Measurements from ENCODE around the gene TMEM69. TPM values are rescaled to one million over a fixed set of nuclear protein-coding genes. Genes with fewer than 3 reads are reported as not detected.
"Not testable (repeated sequence)": the region's sequence is repeated elsewhere in the genome, so short reads cannot be mapped to it uniquely, and the experiment has no call there.

TMEM69 gene
- total RNA-seq, 4 donors from 2014 or later, result 13.8 to 27.7 (median 19.3) TPM

- no peaks in the 10 kb centered on the region for H3K4me1 ChIP-seq
- TF ChIP-seq CTCF (IDR thresholded peaks at IDR 0.05) (no peak), POLR2AphosphoS5 (IDR thresholded peaks at IDR 0.05) (no peak), EP300 (IDR thresholded peaks at IDR 0.05) (no peak), POLR2A (IDR thresholded peaks at IDR 0.05) (no peak)
Observed at GRCh38 chr1:45723248-45723930, 35.4 kb downstream of the TMEM69 start.

GRCh38 chr1:45726007-45726406 is 38.0 kb downstream of the TMEM69 start:
- not testable (repeated sequence) for H3K9me3 ChIP-seq; H3K4me1 ChIP-seq; H3K27ac ChIP-seq; H3K4me3 ChIP-seq; DNase-seq (ENCODE audit: low spot score in 2 of 2); H3K27me3 ChIP-seq
- 98% methylated on average over 9 of the region's 9 CpGs for WGBS
- H3K36me3 ChIP-seq, result peaks cover 26% of the 10 kb centered on the region

More at GRCh38 chr1:45723248-45723930, 35.4 kb downstream of the TMEM69 start:
- Histone ChIP-seq H3K9me3 (no peaks in the 10 kb centered on the region), H3K27me3 (no peaks in the 10 kb centered on the region), H3K27ac (no peak overlapping the region), H3K4me3 (no peak overlapping the region), H3K36me3 (peaks cover 23% of the 10 kb centered on the region)
- no peak for DNase-seq (ENCODE audit: low spot score in 2 of 2)

GRCh38 chr1:45730075-45730779 is 42.2 kb downstream of the TMEM69 start:
- H3K27me3 ChIP-seq, result no peaks in the 10 kb centered on the region
- WGBS, result 58% methylated on average over 3 of the region's 3 CpGs
- DNase-seq (ENCODE audit: low spot score in 2 of 2), result no peak
- no peak overlapping the region for H3K27ac ChIP-seq
- H3K4me1 ChIP-seq, result peaks cover 9% of the 10 kb centered on the region
- peaks cover 16% of the 10 kb centered on the region for H3K36me3 ChIP-seq
- H3K9me3 ChIP-seq, result no peaks in the 10 kb centered on the region
- TF ChIP-seq EP300 (IDR thresholded peaks at IDR 0.05) (no peak), POLR2A (IDR thresholded peaks at IDR 0.05) (no peak), POLR2AphosphoS5 (IDR thresholded peaks at IDR 0.05) (peak in 1 of 3 donors; percentile 48)
- H3K4me3 ChIP-seq, result no peak overlapping the region

GRCh38 chr1:45730780-45731319 is 42.9 kb downstream of the TMEM69 start:
- 100% methylated on average over 1 of the region's 1 CpG for WGBS
- TF ChIP-seq POLR2A (IDR thresholded peaks at IDR 0.05), result no peak
- no peak for TF ChIP-seq CTCF (IDR thresholded peaks at IDR 0.05)
- TF ChIP-seq EP300 (IDR thresholded peaks at IDR 0.05), result no peak
- no peak for TF ChIP-seq POLR2AphosphoS5 (IDR thresholded peaks at IDR 0.05)
- DNase-seq (ENCODE audit: low spot score in 2 of 2), result no peak
- Histone ChIP-seq H3K4me1 (peaks cover 9% of the 10 kb centered on the region), H3K27me3 (no peaks in the 10 kb centered on the region), H3K36me3 (peaks cover 16% of the 10 kb centered on the region), H3K27ac (peak overlapping the region; percentile 39), H3K4me3 (no peak overlapping the region), H3K9me3 (no peaks in the 10 kb centered on the region)

- Histone ChIP-seq H3K9me3 (no peaks in the 10 kb centered on the region), H3K4me1 (no peaks in the 10 kb centered on the region), H3K4me3 (no peak overlapping the region), H3K27ac (no peak overlapping the region), H3K27me3 (no peaks in the 10 kb centered on the region), H3K36me3 (peaks cover 19% of the 10 kb centered on the region)
- 93% methylated on average over 4 of the region's 4 CpGs for WGBS
- no peak for DNase-seq (ENCODE audit: low spot score in 2 of 2)
- no peak for TF ChIP-seq POLR2A (IDR thresholded peaks at IDR 0.05)
- TF ChIP-seq CTCF (IDR thresholded peaks at IDR 0.05), result no peak
- no peak for TF ChIP-seq POLR2AphosphoS5 (IDR thresholded peaks at IDR 0.05)
- TF ChIP-seq EP300 (IDR thresholded peaks at IDR 0.05), result no peak
Observed at GRCh38 chr1:45739137-45739536, 51.2 kb downstream of the TMEM69 start.

- not testable (repeated sequence) for H3K27ac ChIP-seq; DNase-seq (ENCODE audit: low spot score in 2 of 2); H3K4me1 ChIP-seq; H3K4me3 ChIP-seq; H3K27me3 ChIP-seq; H3K9me3 ChIP-seq
- H3K36me3 ChIP-seq, result peaks cover 24% of the 10 kb centered on the region
- 64% methylated on average over 5 of the region's 5 CpGs for WGBS
Observed at GRCh38 chr1:45739641-45740156, 51.7 kb downstream of the TMEM69 start.

Other genes starting within 250 kb of the TMEM69 start
- gene TESK2, start 197.0 kb upstream of the TMEM69 start, total RNA-seq, result 10 to 100 TPM; 16.0 to 28.9 (median 22.8) TPM
- gene CCDC163, start 188.1 kb upstream of the TMEM69 start, total RNA-seq, result 1 to 10 TPM in 1 of 4 donors, under 1 TPM in 3; 0.64 to 1.3 (median 0.83) TPM
- gene MMACHC, start 187.9 kb upstream of the TMEM69 start, total RNA-seq, result 1 to 10 TPM; 2.3 to 4.2 (median 3.1) TPM
- gene PRDX1, start 166.3 kb upstream of the TMEM69 start, total RNA-seq, result 100 to 1,000 TPM; 134 to 365 (median 296) TPM
- 10 to 100 TPM; 60.1 to 87.1 (median 82.8) TPM for gene AKR1A1, start 137.4 kb upstream of the TMEM69 start, total RNA-seq
- gene NASP, start 104.1 kb upstream of the TMEM69 start, total RNA-seq, result 10 to 100 TPM; 44.2 to 79.3 (median 55.9) TPM
- 1 to 10 TPM; 3.2 to 6.5 (median 4.0) TPM for gene CCDC17, start 64.1 kb upstream of the TMEM69 start, total RNA-seq
- 100 to 1,000 TPM; 121 to 219 (median 131) TPM for gene GPBP1L1, start 1.6 kb upstream of the TMEM69 start, total RNA-seq
- gene IPP, start 62.5 kb downstream of the TMEM69 start, total RNA-seq, result 10 to 100 TPM in 3 of 4 donors, 1 to 10 TPM in 1; 7.0 to 11.8 (median 11.3) TPM
- 10 to 100 TPM; 15.4 to 21.6 (median 20.1) TPM for gene MAST2, start 115.4 kb downstream of the TMEM69 start, total RNA-seq